Measurements from ENCODE around the gene PCYT2.

DNA sequence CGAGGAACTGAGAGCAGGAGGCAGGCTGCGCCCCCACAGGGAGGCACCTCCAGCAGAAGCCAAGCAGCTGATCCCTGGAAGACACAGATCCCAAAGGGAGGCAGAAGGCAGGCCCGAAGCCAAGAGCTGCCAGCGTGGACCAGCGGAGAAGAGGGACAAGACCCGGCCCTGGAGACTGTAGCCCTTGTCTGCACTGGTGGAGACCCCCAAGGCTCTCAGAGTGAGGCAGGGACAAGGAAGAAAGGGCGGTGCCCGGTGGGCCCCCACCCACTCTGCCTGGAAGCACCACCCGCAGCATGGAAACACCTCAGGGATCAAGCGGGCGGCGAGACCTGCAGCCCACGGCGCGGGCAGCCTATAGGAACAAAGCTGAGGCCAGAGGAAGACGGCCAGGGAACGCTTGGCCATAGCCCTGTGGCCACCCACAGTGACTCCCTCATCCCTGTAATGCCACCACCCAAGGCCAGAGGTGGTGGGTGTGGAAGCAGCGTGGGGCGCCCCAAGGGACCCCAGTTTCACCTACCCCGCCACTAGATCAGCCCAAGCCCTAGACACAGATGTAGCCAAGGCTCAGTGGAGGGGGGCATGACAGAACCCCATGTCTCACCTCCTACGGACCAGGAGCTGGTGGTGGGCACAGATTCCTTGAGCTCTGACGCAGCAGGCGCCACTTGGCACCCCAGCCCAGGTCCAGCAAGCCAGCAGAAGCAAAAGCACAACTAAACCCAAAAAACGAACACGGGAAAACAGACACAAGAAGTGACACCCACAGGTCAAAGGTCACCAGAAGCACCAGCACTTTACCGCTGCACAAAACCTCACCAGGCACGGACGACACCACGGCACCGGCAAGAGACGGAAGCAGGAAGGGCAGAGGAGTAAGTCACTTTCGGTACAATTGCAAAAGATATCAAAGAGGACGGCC is 9.7 kb upstream of the PCYT2 start:
- TF ChIP-seq FOXM1 (IDR thresholded peaks at IDR 0.05; ENCODE audit: low read depth, low read length) (no peak), ZZZ3 (IDR thresholded peaks at IDR 0.05; ENCODE audit: control insufficient read depth, insufficient read length, low read depth) (no peak), ZNF274 (IDR thresholded peaks at IDR 0.05; ENCODE audit: insufficient read depth, insufficient read length) (no peak), EP300 (IDR thresholded peaks at IDR 0.05; ENCODE audit: borderline replicate concordance in 1 of 2, control insufficient read depth in 1 of 2, low read depth in 2 of 2, low read length in 2 of 2) (no peak), POLR2AphosphoS5 (IDR thresholded peaks at IDR 0.05; ENCODE audit: low read length) (no peak), SUZ12 (IDR thresholded peaks at IDR 0.05; ENCODE audit: unreplicated experiment) (no peak), SIN3A (IDR thresholded peaks at IDR 0.05; ENCODE audit: low read depth, low read length) (no peak), STAT3 (IDR thresholded peaks at IDR 0.05; ENCODE audit: low read depth, low read length) (no peak)
- TF ChIP-seq, protein P1, sequence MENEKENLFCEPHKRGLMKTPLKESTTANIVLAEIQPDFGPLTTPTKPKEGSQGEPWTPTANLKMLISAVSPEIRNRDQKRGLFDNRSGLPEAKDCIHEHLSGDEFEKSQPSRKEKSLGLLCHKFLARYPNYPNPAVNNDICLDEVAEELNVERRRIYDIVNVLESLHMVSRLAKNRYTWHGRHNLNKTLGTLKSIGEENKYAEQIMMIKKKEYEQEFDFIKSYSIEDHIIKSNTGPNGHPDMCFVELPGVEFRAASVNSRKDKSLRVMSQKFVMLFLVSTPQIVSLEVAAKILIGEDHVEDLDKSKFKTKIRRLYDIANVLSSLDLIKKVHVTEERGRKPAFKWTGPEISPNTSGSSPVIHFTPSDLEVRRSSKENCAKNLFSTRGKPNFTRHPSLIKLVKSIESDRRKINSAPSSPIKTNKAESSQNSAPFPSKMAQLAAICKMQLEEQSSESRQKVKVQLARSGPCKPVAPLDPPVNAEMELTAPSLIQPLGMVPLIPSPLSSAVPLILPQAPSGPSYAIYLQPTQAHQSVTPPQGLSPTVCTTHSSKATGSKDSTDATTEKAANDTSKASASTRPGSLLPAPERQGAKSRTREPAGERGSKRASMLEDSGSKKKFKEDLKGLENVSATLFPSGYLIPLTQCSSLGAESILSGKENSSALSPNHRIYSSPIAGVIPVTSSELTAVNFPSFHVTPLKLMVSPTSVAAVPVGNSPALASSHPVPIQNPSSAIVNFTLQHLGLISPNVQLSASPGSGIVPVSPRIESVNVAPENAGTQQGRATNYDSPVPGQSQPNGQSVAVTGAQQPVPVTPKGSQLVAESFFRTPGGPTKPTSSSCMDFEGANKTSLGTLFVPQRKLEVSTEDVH (IDR thresholded peaks at IDR 0.05; ENCODE audit: low read depth, partially characterized antibody) = no peak
- TF ChIP-seq, protein P2, sequence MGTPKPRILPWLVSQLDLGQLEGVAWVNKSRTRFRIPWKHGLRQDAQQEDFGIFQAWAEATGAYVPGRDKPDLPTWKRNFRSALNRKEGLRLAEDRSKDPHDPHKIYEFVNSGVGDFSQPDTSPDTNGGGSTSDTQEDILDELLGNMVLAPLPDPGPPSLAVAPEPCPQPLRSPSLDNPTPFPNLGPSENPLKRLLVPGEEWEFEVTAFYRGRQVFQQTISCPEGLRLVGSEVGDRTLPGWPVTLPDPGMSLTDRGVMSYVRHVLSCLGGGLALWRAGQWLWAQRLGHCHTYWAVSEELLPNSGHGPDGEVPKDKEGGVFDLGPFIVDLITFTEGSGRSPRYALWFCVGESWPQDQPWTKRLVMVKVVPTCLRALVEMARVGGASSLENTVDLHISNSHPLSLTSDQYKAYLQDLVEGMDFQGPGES (IDR thresholded peaks at IDR 0.05) = no peak
- TF ChIP-seq, protein P3, sequence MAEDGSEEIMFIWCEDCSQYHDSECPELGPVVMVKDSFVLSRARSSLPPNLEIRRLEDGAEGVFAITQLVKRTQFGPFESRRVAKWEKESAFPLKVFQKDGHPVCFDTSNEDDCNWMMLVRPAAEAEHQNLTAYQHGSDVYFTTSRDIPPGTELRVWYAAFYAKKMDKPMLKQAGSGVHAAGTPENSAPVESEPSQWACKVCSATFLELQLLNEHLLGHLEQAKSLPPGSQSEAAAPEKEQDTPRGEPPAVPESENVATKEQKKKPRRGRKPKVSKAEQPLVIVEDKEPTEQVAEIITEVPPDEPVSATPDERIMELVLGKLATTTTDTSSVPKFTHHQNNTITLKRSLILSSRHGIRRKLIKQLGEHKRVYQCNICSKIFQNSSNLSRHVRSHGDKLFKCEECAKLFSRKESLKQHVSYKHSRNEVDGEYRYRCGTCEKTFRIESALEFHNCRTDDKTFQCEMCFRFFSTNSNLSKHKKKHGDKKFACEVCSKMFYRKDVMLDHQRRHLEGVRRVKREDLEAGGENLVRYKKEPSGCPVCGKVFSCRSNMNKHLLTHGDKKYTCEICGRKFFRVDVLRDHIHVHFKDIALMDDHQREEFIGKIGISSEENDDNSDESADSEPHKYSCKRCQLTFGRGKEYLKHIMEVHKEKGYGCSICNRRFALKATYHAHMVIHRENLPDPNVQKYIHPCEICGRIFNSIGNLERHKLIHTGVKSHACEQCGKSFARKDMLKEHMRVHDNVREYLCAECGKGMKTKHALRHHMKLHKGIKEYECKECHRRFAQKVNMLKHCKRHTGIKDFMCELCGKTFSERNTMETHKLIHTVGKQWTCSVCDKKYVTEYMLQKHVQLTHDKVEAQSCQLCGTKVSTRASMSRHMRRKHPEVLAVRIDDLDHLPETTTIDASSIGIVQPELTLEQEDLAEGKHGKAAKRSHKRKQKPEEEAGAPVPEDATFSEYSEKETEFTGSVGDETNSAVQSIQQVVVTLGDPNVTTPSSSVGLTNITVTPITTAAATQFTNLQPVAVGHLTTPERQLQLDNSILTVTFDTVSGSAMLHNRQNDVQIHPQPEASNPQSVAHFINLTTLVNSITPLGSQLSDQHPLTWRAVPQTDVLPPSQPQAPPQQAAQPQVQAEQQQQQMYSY (CRISPR knock-in tag; IDR thresholded peaks at IDR 0.05) = no peak

Data from GM12878 (cell line).